ENCODE data around the gene PHF13.

- TF ChIP-seq POLR2A (IDR thresholded peaks at IDR 0.05; ENCODE audit: low read length), result no peak
- TF ChIP-seq GATA1 (IDR thresholded peaks at IDR 0.05; ENCODE audit: low read depth, low read length), result no peak
Observed at GRCh38 chr1:6613361-6614018, at the start of gene PHF13.

Measured in erythroblast (primary cell).